Measurements from ENCODE around the gene PRKG1.

GRCh38 chr10:51915031-51915542 is 840.8 kb downstream of the PRKG1 start:
- TF ChIP-seq CTCF (conservative IDR thresholded peaks at IDR 0.05; ENCODE audit: low read depth, low read length) (no peak), EZH2 (IDR thresholded peaks at IDR 0.05; ENCODE audit: low read length, unreplicated experiment) (no peak)
